ENCODE results near the gene TNK2.
"Not testable (repeated sequence)": the region's sequence is repeated elsewhere in the genome, so short reads cannot be mapped to it uniquely, and the experiment has no call there.

The TNK2 gene

DNA sequence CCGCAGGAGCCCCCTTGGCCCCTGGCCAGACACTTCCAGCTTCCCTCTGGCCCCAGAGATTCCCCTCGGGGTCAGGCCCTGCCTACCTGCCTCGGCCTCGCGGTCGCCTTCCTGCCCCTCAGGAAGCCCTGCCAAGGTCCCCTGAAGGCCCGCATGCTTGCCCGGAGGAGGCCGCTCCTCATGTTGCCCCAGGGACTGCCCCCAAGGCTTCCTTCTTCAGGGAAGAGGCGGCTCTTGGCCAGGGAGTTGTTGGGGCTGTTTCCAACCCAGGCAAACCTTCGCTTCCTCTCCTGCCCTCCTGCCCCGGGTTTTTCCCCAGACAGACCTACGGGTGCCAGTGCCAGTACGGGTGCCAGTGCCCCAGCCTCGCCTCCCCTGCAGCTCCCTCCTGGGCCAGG, 83.2 kb downstream of the TNK2 start:
- Histone ChIP-seq H3K36me3 (ENCODE audit: insufficient read depth, low read length) (no peaks in the 10 kb centered on the region), H3K4me1 (ENCODE audit: insufficient read depth, low read length) (no peaks in the 10 kb centered on the region), H3K9me3 (ENCODE audit: low read length) (no peaks in the 10 kb centered on the region), H3K4me3 (ENCODE audit: low read length) (no peak overlapping the region), H2AFZ (ENCODE audit: low read depth, low read length) (no peak overlapping the region), H3K27me3 (ENCODE audit: insufficient read depth, low read length) (peaks cover 18% of the 10 kb centered on the region)

GRCh38 chr3:195824425-195825190, 83.7 kb downstream of the TNK2 start:
- H3K4me1 ChIP-seq (ENCODE audit: insufficient read depth, low read length); H2AFZ ChIP-seq (ENCODE audit: low read depth, low read length); H3K36me3 ChIP-seq (ENCODE audit: insufficient read depth, low read length); H3K9me3 ChIP-seq (ENCODE audit: low read length); H3K4me3 ChIP-seq (ENCODE audit: low read length): not testable (repeated sequence)
- H3K27me3 ChIP-seq (ENCODE audit: insufficient read depth, low read length) = peaks cover 19% of the 10 kb centered on the region

DNA sequence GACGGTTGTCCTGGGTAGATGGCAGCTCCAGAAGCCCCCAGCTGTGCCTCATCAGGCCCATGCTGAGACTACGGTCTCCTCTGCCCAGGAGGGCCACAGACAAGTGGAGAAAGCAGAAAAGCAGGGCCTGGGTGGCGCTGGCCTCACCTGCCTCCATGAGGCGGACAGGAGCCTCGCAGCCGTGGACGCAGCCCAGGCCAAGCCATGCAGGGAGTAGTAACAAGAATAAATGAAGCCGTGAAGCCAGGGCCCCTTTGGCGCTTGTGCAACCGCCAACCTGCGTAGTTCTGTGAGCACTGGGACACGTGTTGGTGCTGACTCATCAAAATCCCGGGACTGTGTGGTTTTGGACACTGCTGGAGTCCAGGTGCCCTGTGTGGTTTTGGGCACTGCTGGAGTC, 84.4 kb downstream of the TNK2 start:
- no peak overlapping the region for H3K4me3 ChIP-seq (ENCODE audit: low read length)
- H3K27me3 ChIP-seq (ENCODE audit: insufficient read depth, low read length) = peaks cover 16% of the 10 kb centered on the region
- H3K9me3 ChIP-seq (ENCODE audit: low read length) = no peaks in the 10 kb centered on the region
- H2AFZ ChIP-seq (ENCODE audit: low read depth, low read length) = no peak overlapping the region
- no peaks in the 10 kb centered on the region for H3K4me1 ChIP-seq (ENCODE audit: insufficient read depth, low read length)
- H3K36me3 ChIP-seq (ENCODE audit: insufficient read depth, low read length) = no peaks in the 10 kb centered on the region

GRCh38 chr3:195823280-195823679, 85.1 kb downstream of the TNK2 start:
- H3K36me3 ChIP-seq (ENCODE audit: insufficient read depth, low read length) = no peaks in the 10 kb centered on the region
- no peaks in the 10 kb centered on the region for H3K9me3 ChIP-seq (ENCODE audit: low read length)
- no peaks in the 10 kb centered on the region for H3K4me1 ChIP-seq (ENCODE audit: insufficient read depth, low read length)
- H3K4me3 ChIP-seq (ENCODE audit: low read length) = no peak overlapping the region
- peaks cover 16% of the 10 kb centered on the region for H3K27me3 ChIP-seq (ENCODE audit: insufficient read depth, low read length)
- no peak overlapping the region for H2AFZ ChIP-seq (ENCODE audit: low read depth, low read length)

DNA sequence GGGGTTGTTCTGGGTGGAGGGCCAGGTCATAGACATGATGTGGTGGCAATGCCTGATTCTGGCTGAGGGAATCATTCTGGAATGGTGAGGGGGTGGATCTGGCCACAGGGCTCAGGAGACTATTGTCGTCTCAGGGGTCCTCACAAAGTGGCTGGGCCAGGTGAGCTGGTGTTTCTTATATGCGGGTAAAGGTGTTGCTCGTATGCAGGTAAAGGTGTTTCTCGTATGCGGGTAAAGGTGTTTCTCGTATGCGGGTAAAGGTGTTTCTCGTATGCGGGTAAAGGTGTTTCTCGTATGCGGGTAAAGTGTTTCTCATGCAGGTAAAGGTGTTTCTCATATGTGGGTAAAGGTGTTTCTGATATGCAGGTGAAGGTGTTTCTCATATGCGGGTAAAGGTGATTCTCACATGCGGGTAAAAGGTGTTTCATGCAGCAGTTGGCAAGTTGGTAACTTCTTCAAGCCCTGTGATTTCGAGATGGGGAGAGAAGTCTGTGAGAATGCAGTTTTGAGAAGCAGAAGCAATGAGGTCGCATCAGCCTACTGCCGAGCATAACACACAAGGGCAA, 86.1 kb downstream of the TNK2 start:
- Histone ChIP-seq H3K9me3 (ENCODE audit: low read length) (no peaks in the 10 kb centered on the region), H3K4me1 (ENCODE audit: insufficient read depth, low read length) (no peaks in the 10 kb centered on the region), H3K36me3 (ENCODE audit: insufficient read depth, low read length) (no peaks in the 10 kb centered on the region), H3K4me3 (ENCODE audit: low read length) (no peak overlapping the region), H2AFZ (ENCODE audit: low read depth, low read length) (no peak overlapping the region), H3K27me3 (ENCODE audit: insufficient read depth, low read length) (peaks cover 20% of the 10 kb centered on the region)

DNA sequence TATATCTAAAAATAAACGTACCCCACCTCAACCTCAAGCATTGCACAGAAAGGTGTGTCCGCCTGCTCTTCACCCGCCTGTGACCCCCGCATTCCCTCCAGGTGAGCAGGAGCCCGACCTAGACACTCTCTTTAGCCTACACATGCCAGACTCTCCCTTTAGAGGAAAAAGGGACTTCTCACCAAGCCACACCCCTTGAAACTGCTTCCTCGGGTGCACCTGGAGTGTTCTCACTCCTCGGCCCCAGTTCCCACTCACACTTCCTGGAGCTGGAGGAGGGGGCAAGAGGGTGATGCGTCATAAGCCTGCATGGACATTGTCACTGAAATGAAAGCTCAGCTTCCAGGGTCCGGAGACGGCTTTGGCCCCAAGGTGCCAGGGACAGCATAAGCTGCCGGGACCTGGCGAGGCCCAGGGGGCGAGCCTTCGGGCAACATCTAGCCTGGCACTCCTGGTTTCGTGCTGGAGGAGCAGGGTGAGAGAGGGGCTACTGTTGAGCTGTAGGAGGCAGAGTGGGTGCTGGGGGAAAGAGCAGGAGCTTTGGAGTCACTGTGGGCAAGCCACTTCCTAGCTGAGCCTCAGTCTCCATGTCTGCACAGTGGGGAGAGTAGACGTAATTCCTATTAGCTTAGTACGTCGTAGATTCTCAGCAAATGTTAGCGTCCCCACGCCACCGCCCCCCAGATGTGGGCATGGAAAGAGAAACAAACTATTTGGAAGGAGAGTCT, 86.8 kb downstream of the TNK2 start:
- H3K4me1 ChIP-seq (ENCODE audit: insufficient read depth, low read length) = no peaks in the 10 kb centered on the region
- H3K27me3 ChIP-seq (ENCODE audit: insufficient read depth, low read length) = peaks cover 20% of the 10 kb centered on the region
- H2AFZ ChIP-seq (ENCODE audit: low read depth, low read length) = no peak overlapping the region

DNA sequence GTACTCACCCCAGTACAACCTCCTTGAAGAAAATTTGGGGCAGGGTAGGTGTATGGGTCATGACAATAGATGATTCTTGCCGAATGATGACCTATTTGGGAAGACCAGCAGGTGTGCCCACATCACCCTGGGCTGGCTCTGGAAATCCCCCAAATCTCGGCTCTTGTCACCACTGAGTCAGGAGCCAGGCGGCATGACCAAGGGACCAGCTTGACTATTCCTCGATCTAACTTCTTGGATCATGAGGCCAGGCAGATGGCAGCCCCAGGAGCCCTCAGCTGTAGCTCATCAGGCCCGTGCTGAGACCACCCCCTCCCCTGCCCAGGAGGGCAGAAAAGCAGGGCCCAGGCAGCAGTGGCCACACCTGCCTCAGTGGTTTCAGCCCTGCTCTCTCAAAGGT, 87.5 kb downstream of the TNK2 start:
- Histone ChIP-seq H3K9me3 (ENCODE audit: low read length) (no peaks in the 10 kb centered on the region), H3K27me3 (ENCODE audit: insufficient read depth, low read length) (peaks cover 20% of the 10 kb centered on the region), H3K4me3 (ENCODE audit: low read length) (no peak overlapping the region), H2AFZ (ENCODE audit: low read depth, low read length) (no peak overlapping the region), H3K4me1 (ENCODE audit: insufficient read depth, low read length) (no peaks in the 10 kb centered on the region), H3K36me3 (ENCODE audit: insufficient read depth, low read length) (no peaks in the 10 kb centered on the region)

More for the DNA sequence above, 86.8 kb downstream of the TNK2 start:
- Histone ChIP-seq H3K36me3 (ENCODE audit: insufficient read depth, low read length) (no peaks in the 10 kb centered on the region), H3K4me3 (ENCODE audit: low read length) (no peak overlapping the region), H3K9me3 (ENCODE audit: low read length) (no peaks in the 10 kb centered on the region)

DNA sequence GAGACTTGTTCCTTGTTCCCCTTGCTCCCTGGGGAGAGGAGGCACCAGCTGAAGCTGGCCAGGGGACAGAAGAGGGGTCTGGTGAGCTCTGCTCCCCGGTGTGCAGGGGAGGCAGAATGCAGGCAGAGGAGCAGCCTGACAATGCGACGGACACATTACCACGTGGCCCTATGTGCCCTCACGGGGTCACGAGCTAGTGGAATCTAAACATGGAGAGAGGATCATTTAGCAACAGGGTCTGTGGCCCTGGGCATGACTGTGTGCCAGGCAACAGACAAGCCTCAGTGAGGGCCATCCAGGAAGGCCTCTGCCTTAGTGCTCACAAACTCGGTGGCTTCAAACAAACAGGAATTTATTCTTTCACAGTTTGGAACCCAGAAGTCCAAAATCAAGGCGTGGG, 88.2 kb downstream of the TNK2 start:
- no peak overlapping the region for H3K4me3 ChIP-seq (ENCODE audit: low read length)
- H3K4me1 ChIP-seq (ENCODE audit: insufficient read depth, low read length) = no peaks in the 10 kb centered on the region
- H3K9me3 ChIP-seq (ENCODE audit: low read length) = no peaks in the 10 kb centered on the region
- H3K27me3 ChIP-seq (ENCODE audit: insufficient read depth, low read length) = peaks cover 18% of the 10 kb centered on the region
- H3K36me3 ChIP-seq (ENCODE audit: insufficient read depth, low read length) = no peaks in the 10 kb centered on the region
- H2AFZ ChIP-seq (ENCODE audit: low read depth, low read length) = no peak overlapping the region

- no peaks in the 10 kb centered on the region for H3K36me3 ChIP-seq (ENCODE audit: insufficient read depth, low read length)
- no peak overlapping the region for H3K4me3 ChIP-seq (ENCODE audit: low read length)
- no peaks in the 10 kb centered on the region for H3K4me1 ChIP-seq (ENCODE audit: insufficient read depth, low read length)
- peaks cover 28% of the 10 kb centered on the region for H3K27me3 ChIP-seq (ENCODE audit: insufficient read depth, low read length)
- no peak overlapping the region for H2AFZ ChIP-seq (ENCODE audit: low read depth, low read length)
- H3K9me3 ChIP-seq (ENCODE audit: low read length) = no peaks in the 10 kb centered on the region
These were observed 90.0 kb downstream of the TNK2 start for GRCh38 chr3:195818301-195818700.

- H3K4me3 ChIP-seq (ENCODE audit: low read length) = no peak overlapping the region
- no peaks in the 10 kb centered on the region for H3K36me3 ChIP-seq (ENCODE audit: insufficient read depth, low read length)
- H3K9me3 ChIP-seq (ENCODE audit: low read length) = peaks cover 3% of the 10 kb centered on the region
- no peak overlapping the region for H2AFZ ChIP-seq (ENCODE audit: low read depth, low read length)
- H3K4me1 ChIP-seq (ENCODE audit: insufficient read depth, low read length) = no peaks in the 10 kb centered on the region
- H3K27me3 ChIP-seq (ENCODE audit: insufficient read depth, low read length) = peaks cover 31% of the 10 kb centered on the region
These were observed 90.7 kb downstream of the TNK2 start for GRCh38 chr3:195817578-195818135.

DNA sequence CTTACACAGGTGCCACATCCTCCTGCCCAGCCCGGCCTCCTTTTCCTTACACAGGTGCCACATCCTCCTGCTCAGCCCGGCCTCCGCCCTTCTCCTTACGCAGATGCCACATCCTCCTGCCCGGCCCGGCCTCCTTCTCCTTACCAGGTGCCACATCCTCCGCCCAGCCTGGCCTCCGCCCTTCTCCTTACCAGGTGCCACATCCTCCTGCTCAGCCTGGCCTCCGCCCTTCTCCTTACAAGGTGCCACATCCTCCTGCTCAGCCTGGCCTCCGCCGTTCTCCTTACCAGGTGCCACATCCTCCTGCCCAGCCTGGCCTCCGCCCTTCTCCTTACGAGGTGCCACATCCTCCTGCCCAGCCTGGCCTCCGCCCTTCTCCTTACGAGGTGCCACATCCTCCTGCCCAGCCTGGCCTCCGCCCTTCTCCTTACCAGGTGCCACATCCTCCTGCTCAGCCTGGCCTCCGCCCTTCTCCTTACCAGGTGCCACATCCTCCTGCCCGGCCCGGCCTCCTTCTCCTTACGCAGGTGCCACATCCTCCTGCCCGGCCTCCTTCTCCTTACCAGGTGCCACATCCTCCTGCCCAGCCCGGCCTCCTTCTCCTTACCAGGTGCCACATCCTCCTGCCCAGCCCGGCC, 92.0 kb downstream of the TNK2 start:
- H3K27me3 ChIP-seq (ENCODE audit: insufficient read depth, low read length) = peaks cover 43% of the 10 kb centered on the region
- not testable (repeated sequence) for H3K36me3 ChIP-seq (ENCODE audit: insufficient read depth, low read length); H2AFZ ChIP-seq (ENCODE audit: low read depth, low read length); H3K4me3 ChIP-seq (ENCODE audit: low read length); H3K9me3 ChIP-seq (ENCODE audit: low read length); H3K4me1 ChIP-seq (ENCODE audit: insufficient read depth, low read length)

GRCh38 chr3:195815169-195815771, 93.1 kb downstream of the TNK2 start:
- no peak overlapping the region for H3K4me3 ChIP-seq (ENCODE audit: low read length)
- no peaks in the 10 kb centered on the region for H3K36me3 ChIP-seq (ENCODE audit: insufficient read depth, low read length)
- peaks cover 6% of the 10 kb centered on the region for H3K9me3 ChIP-seq (ENCODE audit: low read length)
- no peak overlapping the region for H2AFZ ChIP-seq (ENCODE audit: low read depth, low read length)
- H3K27me3 ChIP-seq (ENCODE audit: insufficient read depth, low read length) = peaks cover 43% of the 10 kb centered on the region
- H3K4me1 ChIP-seq (ENCODE audit: insufficient read depth, low read length) = no peaks in the 10 kb centered on the region

Measured in neuron (in vitro differentiated cells).